Subcutaneous abdominal adipose tissue (tissue), 5 donors: Measurements from ENCODE around the gene MIEN1.

Experiments
- H3K27ac ChIP-seq: one replicate; pipeline ENCODE4 v1.7.0; 2013; ENCODE audit warnings: low read depth, mild to moderate bottlenecking, inconsistent platforms, low read length, moderate library complexity
- H3K27me3 ChIP-seq, 5 donors: one replicate each; pipeline ENCODE4 v1.7.0; 2013; ENCODE audit warnings: low read length in 5 of 5, inconsistent platforms in 1 of 5; ENCODE audit not compliant: control insufficient read depth in 5 of 5, insufficient read depth in 4 of 5
- H3K36me3 ChIP-seq, 5 donors: one replicate each; pipeline ENCODE4 v1.7.0; 2013; ENCODE audit warnings: low read length in 5 of 5; ENCODE audit not compliant: control insufficient read depth in 5 of 5, insufficient read depth in 5 of 5
- H3K4me1 ChIP-seq, 5 donors: one replicate each; pipeline ENCODE4 v1.7.0; 2013; ENCODE audit warnings: low read length in 5 of 5, mild to moderate bottlenecking in 3 of 5, moderate library complexity in 1 of 5; ENCODE audit not compliant: control insufficient read depth in 5 of 5, insufficient read depth in 5 of 5
- H3K4me3 ChIP-seq, 5 donors: one replicate each; pipeline ENCODE4 v1.7.0; 2013; ENCODE audit warnings: low read length in 5 of 5, low read depth in 1 of 5
- H3K9ac ChIP-seq, 5 donors: one replicate each; pipeline ENCODE4 v1.7.0; 2013; ENCODE audit warnings: low read length in 5 of 5, mild to moderate bottlenecking in 4 of 5, moderate library complexity in 3 of 5
- H3K9me3 ChIP-seq, 5 donors: one replicate each; pipeline ENCODE4 v1.7.0; 2013; ENCODE audit warnings: low read length in 5 of 5; ENCODE audit not compliant: control insufficient read depth in 5 of 5
- donor health status: healthy.
- donor health status: healthy.
- donor health status: healthy.
- donor health status: healthy.
- donor health status: healthy.

Gene MIEN1, protein sequence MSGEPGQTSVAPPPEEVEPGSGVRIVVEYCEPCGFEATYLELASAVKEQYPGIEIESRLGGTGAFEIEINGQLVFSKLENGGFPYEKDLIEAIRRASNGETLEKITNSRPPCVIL

GRCh38 chr17:39730095-39730921 lies at the start of gene MIEN1:
MIEN1 (minus strand) TSS chr17:39730532; CDS start chr17:39730495, 37 bp downstream.
- peak within 1 kb of the TSS in 4 of 5 donors; percentile 52 to 84 (median 78) for H3K9ac ChIP-seq
- no peaks in the 10 kb centered on the region for H3K9me3 ChIP-seq
- H3K36me3 ChIP-seq, result peaks cover 0 to 34% (median 24%) of the 10 kb centered on the region in 5 donors
- no peaks in the 10 kb centered on the region for H3K27me3 ChIP-seq
- peak within 1 kb of the TSS; percentile 69 to 80 (median 79) for H3K4me3 ChIP-seq
- peaks cover 3 to 15% (median 10%) of the 10 kb centered on the region in 5 donors for H3K4me1 ChIP-seq
- peak within 1 kb of the TSS; percentile 72 for H3K27ac ChIP-seq

DNA sequence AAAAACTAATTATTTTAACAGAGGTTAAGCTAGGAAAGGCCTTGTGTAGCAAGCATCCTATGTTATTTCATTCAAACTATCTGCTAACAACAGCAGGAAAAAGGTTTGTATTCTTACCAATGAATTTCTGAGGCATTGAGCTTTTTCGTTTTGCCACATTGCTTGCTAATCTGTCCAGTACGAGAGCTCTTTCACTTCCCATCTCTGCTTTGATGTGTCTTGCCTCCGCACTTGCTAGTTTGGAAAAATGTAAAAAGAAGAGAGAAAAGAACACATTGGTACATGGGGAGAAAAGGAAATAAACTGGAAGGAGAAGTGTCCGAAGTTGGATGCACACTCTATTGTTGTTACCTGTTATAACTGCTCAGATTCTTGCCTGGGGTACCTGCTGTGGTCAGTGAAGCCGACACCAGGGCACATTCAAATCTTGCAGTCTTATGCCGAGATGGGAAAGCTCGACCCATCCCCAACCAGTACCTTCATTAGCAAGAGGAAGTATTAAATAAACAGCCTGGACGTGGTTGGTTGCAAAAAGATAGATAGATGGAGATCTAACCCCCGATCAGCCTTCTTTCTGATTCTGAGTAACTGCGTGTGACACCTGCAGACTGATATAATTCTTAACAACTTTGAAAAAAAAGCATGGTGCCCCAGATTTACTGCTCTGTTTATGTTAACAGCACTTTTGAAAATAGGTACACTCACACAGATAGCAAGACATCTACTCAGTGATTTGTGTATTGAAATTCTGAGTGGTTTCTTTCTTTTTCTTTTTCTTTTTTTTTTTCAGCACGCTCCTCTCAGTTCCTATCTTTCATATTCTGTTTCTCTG lies 47.4 kb upstream of the MIEN1 start:
- no peak overlapping the region for H3K4me3 ChIP-seq
- H3K36me3 ChIP-seq, result no peaks in the 10 kb centered on the region
- H3K4me1 ChIP-seq, result no peaks in the 10 kb centered on the region
- no peak overlapping the region for H3K9ac ChIP-seq
- H3K27ac ChIP-seq, result no peak overlapping the region
- peaks cover 4 to 14% (median 7%) of the 10 kb centered on the region in 5 donors for H3K27me3 ChIP-seq
- H3K9me3 ChIP-seq, result no peaks in the 10 kb centered on the region

GRCh38 chr17:39776252-39776651 lies 45.9 kb upstream of the MIEN1 start:
- Histone ChIP-seq H3K27me3 (peaks cover 0 to 14% (median 4%) of the 10 kb centered on the region in 5 donors), H3K27ac (no peak overlapping the region), H3K4me3 (no peak overlapping the region), H3K9me3 (no peaks in the 10 kb centered on the region), H3K9ac (no peak overlapping the region), H3K36me3 (no peaks in the 10 kb centered on the region), H3K4me1 (no peaks in the 10 kb centered on the region)

GRCh38 chr17:39775031-39775430 lies 44.7 kb upstream of the MIEN1 start:
- H3K9me3 ChIP-seq, result no peaks in the 10 kb centered on the region
- H3K36me3 ChIP-seq, result no peaks in the 10 kb centered on the region
- H3K9ac ChIP-seq, result no peak overlapping the region
- peaks cover 3 to 14% (median 5%) of the 10 kb centered on the region in 5 donors for H3K27me3 ChIP-seq
- no peak overlapping the region for H3K4me3 ChIP-seq
- no peak overlapping the region for H3K27ac ChIP-seq
- no peaks in the 10 kb centered on the region for H3K4me1 ChIP-seq

DNA sequence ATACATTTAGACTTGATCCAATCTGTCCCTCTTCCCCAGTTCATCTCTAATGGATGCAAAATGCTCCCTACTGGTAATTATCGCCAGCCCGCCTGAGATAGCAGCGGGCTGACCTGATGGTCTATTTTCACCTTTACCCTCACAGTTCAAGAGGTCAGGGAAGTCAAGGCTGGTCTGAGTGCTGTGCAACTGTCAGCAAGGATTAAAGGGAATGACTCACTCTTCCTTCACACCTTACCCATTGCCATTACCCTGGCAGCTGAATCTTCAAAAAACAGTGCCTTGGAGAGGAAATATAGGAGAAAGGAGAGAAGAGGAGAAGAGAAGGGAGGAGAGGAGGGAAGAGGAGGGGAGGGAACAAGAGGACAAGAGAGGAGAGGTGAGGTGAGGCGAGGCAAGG lies 43.7 kb upstream of the MIEN1 start:
- Histone ChIP-seq H3K9ac (no peak overlapping the region), H3K9me3 (no peaks in the 10 kb centered on the region), H3K4me1 (no peaks in the 10 kb centered on the region), H3K36me3 (no peaks in the 10 kb centered on the region), H3K27me3 (peaks cover 3 to 14% (median 5%) of the 10 kb centered on the region in 5 donors), H3K4me3 (no peak overlapping the region), H3K27ac (no peak overlapping the region)

- no peak overlapping the region for H3K9ac ChIP-seq
- H3K27ac ChIP-seq, result no peak overlapping the region
- no peaks in the 10 kb centered on the region for H3K9me3 ChIP-seq
- no peaks in the 10 kb centered on the region for H3K36me3 ChIP-seq
- no peaks in the 10 kb centered on the region for H3K4me1 ChIP-seq
- no peak overlapping the region for H3K4me3 ChIP-seq
- peaks cover 3 to 11% (median 5%) of the 10 kb centered on the region in 5 donors for H3K27me3 ChIP-seq
These were observed 42.9 kb upstream of the MIEN1 start for GRCh38 chr17:39772987-39773934.

GRCh38 chr17:39772415-39772814 lies 42.1 kb upstream of the MIEN1 start:
- H3K9ac ChIP-seq, result no peak overlapping the region
- H3K36me3 ChIP-seq, result no peaks in the 10 kb centered on the region
- H3K9me3 ChIP-seq, result no peaks in the 10 kb centered on the region
- no peak overlapping the region for H3K4me3 ChIP-seq
- no peaks in the 10 kb centered on the region for H3K4me1 ChIP-seq
- H3K27ac ChIP-seq, result no peak overlapping the region
- H3K27me3 ChIP-seq, result peaks cover 3 to 9% (median 5%) of the 10 kb centered on the region in 5 donors

GRCh38 chr17:39769974-39770587 lies 39.7 kb upstream of the MIEN1 start:
- peaks cover 5 to 14% (median 11%) of the 10 kb centered on the region in 5 donors for H3K27me3 ChIP-seq
- H3K4me3 ChIP-seq, result no peak overlapping the region
- H3K9me3 ChIP-seq, result no peaks in the 10 kb centered on the region
- H3K9ac ChIP-seq, result no peak overlapping the region
- H3K27ac ChIP-seq, result no peak overlapping the region
- no peaks in the 10 kb centered on the region for H3K36me3 ChIP-seq
- no peaks in the 10 kb centered on the region for H3K4me1 ChIP-seq

DNA sequence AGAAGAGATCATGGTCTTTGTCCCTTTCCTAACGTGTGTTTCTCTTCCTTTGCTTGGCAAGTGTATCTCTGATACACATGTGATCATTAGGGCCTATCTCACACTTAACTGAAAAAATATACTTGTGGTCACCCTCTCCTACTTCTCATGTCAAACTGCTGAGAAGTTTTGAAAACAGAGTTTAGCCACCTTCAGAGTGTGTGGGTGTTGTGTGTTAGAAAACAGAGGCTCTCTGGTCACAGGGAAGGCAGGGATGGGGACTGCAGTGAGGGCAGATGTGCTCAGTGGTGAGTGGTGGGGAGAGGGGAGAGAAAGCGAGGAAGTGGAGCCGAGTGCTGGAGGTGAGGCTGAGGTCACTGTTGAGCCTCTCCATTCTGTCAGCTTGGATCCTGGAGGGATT lies 36.8 kb upstream of the MIEN1 start:
- no peaks in the 10 kb centered on the region for H3K4me1 ChIP-seq
- no peak overlapping the region for H3K27ac ChIP-seq
- H3K27me3 ChIP-seq, result peaks cover 3 to 13% (median 6%) of the 10 kb centered on the region in 5 donors
- H3K9ac ChIP-seq, result no peak overlapping the region
- no peaks in the 10 kb centered on the region for H3K9me3 ChIP-seq
- no peaks in the 10 kb centered on the region for H3K36me3 ChIP-seq
- no peak overlapping the region for H3K4me3 ChIP-seq
